NCI-H82 (cell line): ENCODE measurements around the gene ERP27.

Experiments used
- DNase-seq: peaks from one replicate; lab custom pipeline; 2025; lab: John Stamatoyannopoulos, UW

Gene ERP27

GRCh38 chr12:14938301-14938700 is at the start of gene ERP27:
TSS of gene ERP27 (minus strand) at chr12:14938537. CDS start at chr12:14938508, 29 bp downstream.
- DNase-seq, result no peak

DNA sequence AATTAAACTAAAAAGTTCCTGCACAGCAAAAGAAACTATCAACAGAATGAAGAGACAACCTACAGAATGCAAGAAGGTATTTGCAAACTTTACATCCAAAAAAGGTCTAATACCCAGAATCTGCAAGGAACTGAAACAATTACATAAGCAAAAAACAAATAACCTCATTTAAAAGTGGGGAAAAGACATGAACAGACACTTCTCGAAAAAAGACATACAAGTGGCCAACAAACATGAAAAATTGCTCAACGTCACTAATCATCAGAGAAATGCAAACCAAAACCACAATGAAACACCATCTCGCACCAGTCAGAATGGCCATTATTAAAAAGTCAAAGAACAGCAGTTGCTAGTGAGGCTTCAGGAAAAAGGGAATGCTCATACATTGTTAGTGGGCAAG is 49.7 kb upstream of the ERP27 start:
- no peak for DNase-seq

DNA sequence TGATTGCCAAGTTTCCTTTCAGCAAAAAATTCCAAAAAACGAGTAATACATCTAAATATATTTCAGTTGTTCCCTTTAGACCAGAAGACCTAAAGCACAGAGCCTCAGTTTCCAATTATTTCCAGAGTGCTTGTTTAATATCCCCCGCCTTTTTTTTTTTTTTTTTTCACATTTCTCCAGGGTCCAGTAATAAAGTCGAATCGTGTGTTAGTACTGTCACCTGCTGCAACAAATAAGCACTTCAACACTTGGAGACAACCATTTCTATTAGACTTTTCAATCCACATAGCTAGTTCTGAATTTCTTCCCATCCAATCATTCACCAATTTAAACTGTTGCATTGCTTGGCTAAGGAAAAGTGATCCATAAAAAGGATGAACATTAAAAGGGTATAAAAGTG is 48.1 kb upstream of the ERP27 start:
- no peak for DNase-seq

DNA sequence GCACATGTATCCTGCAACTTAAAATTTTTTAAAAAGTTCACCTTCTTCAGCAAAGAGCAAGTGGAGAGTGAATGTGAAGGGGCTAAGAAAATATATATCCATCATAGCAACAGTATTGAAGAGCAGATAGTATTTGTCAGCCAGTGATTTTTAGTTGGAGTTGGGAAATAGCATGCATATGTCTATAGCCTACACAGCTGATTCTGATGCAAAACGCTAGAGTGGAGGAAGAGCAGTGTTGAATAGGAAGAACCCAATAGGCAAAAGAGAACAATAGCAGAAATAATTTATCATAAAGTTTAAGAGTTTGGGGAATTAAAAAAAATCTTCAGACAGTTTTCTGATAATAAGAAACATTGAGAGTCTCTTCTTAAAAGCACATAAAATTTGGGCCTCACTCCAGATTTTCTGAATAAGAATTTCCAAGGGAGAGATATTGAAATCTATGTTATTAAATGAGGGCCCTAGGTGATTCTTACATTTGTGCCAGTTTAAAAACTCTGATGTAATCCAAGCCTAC is 46.5 kb upstream of the ERP27 start:
- no peak for DNase-seq

DNA sequence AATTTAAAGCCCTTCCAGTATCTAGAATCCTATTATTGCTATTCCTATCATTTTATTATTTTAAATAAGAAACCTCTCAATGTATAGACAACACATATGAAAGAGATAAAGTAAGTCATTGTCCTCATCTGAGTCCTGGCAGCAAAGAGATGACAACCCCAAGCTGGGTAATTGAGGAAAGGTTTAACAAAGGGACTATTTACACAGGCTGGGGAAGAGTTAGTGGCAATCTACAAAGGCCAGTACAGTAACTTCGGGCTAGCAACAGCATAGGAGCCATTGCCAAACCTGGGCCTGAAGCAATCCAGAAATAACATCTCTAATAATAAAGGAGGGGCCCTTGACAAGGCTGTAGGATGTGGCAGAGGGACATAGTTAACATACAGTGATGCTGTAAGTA is 45.7 kb upstream of the ERP27 start:
- no peak for DNase-seq

DNA sequence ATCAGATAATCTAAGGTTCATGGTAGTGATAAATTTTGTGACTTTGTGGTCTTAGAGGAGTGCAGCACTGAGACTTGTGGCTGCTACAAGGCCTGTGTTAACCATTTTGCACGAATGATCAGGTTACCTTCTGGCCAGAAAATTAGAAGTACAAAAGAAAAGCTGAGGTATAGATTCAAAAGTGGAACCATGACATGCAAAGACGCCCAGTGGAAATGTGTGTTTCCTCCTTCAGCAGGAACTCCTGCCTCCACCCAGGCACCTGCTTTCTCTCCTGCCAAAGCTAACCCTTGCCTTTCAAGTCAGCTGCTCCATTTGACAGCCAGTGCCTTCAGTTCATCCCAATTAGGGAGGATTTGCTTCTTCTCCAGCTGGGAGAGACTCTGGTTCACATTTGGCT is 44.7 kb upstream of the ERP27 start:
- peak; percentile 25 for DNase-seq

DNA sequence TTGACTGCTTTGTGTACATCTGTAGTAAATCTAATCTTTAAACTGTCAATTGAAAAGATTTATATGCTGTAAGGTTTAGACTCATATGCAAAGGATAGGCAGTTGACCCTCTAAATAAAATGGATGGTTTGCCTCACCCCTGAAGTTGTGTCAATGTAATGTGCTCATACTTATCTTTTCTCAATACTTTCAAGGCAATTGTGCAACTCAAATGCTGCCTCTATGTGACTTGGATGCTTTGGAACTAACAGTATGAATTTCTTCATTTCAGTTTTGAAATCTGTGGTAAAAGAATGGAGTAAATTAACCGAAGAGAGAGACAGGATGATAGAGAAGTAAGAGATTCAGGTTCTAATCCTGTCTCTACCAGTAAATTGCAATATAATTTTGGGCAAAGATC is 44.2 kb upstream of the ERP27 start:
- no peak for DNase-seq

- no peak for DNase-seq
These were observed 42.7 kb upstream of the ERP27 start for GRCh38 chr12:14981049-14981448.

GRCh38 chr12:14979468-14979867 is 41.1 kb upstream of the ERP27 start:
- no peak for DNase-seq

DNA sequence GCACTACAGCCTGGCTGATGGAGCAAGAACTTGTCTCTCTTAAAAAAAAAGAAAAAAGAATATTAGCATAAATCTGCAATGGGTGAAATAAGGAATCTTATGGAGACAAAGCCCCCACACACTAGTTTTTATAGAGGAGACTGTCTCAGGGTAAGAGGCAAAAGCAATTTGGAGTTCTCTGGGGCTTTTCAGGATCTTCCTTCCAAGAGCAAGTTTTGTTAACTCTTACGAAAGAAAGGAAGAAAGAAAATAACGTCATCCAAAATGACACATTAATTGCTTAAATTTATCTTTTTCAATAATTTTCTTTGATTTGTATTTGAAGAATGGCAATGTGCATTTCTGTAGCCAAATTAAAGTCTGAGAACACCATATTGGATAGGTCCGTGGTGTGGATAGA is 38.3 kb upstream of the ERP27 start:
- DNase-seq, result no peak

DNA sequence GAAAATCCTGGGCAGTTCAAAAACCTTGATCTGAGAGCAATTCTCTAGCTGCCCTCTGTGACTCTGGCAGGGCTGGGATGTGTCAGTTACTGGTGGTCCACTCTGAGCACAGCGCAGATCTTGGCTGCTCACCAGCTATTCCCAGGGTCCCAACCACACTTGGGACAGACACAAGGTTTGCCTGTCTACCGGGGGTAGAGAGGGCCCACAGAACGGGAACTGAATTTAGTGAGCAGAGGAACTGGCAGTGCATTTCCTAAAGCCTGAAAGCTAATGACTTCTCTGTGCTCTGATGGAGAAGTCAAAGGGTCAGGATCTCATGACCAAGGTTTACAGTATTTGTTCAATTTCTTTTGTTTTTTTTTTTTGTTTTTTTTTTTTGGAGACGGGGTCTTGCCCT is 37.1 kb upstream of the ERP27 start:
- no peak for DNase-seq

DNA sequence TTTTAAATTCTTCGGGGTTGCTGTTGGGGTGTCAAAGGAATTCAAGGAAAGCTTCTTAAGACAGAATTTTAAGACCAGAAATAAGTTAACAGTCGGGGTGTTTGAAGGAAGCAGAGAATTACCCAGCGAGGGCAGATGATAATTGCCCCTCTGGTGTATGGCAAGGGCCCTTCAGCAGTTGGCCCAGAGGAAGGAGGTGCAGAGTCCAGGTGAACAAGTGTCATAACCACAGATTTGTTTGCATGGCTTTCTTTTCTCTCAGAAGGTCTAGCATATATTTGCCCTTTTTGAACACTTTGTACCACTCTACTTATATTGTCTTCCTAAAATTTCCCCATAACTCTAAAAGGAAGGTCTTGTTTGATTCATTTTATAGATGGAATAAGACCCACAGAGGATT is 36.3 kb upstream of the ERP27 start:
- DNase-seq, result peak; percentile 40

- DNase-seq, result peak; percentile 89
These were observed 34.5 kb upstream of the ERP27 start, which contains the start of gene PDE6H for GRCh38 chr12:14972816-14973215. TSS of gene PDE6H (plus strand) at chr12:14973042. CDS start at chr12:14978013, 4,971 bp downstream.

DNA sequence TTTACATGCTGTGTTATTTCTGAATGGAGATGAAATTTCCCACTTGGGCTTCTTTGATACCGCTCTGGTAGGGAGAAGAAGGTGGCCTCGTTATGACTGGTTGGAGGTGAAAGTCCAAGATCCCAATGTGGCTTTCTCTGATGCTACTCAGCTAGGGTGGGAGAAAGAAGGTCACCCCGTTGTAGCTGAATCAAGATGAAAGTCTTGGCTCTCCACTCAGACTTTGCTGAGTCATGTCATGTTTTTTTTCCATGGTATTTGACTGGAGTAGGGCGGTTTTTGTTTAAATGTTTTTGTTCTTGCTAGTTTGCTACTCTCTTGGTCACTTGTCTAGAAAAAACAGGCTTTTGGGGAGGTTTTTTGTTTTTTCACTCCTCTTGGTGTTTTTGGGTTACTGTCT is 32.1 kb upstream of the ERP27 start:
- no peak for DNase-seq

- DNase-seq, result peak; percentile 73
These were observed 30.1 kb upstream of the ERP27 start for GRCh38 chr12:14968478-14968877.

DNA sequence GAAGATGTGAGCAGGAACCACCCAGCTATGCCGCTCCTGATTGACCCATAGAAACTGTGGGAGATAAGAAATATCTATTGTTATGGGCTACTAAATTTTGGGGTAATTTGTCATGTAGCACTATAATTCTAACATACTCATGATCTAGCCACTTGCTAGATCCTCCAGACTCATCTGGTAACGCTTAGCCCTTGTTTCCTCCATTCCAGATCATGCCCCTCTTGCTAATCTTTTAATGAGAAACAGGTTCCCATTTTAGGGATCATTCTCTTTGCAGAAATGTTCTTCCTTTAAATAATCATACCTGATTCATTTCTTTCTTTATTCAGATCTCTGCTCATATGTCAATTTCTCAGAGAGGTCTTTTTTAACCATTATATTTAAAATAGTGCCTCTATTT is 26.9 kb upstream of the ERP27 start:
- DNase-seq, result no peak

- DNase-seq, result no peak
These were observed 26.1 kb upstream of the ERP27 start for GRCh38 chr12:14964406-14964805.

- DNase-seq, result no peak
These were observed 25.2 kb upstream of the ERP27 start for GRCh38 chr12:14963520-14963919.

- no peak for DNase-seq
These were observed 24.5 kb upstream of the ERP27 start for GRCh38 chr12:14962797-14963196.

- no peak for DNase-seq
These were observed 23.8 kb upstream of the ERP27 start for GRCh38 chr12:14962153-14962539.

- DNase-seq, result no peak
These were observed 23.3 kb upstream of the ERP27 start, which contains the start of gene ARHGDIB for GRCh38 chr12:14961466-14962152. TSS of gene ARHGDIB (minus strand) at chr12:14961601. CDS start at chr12:14950712, 10,889 bp downstream.

DNA sequence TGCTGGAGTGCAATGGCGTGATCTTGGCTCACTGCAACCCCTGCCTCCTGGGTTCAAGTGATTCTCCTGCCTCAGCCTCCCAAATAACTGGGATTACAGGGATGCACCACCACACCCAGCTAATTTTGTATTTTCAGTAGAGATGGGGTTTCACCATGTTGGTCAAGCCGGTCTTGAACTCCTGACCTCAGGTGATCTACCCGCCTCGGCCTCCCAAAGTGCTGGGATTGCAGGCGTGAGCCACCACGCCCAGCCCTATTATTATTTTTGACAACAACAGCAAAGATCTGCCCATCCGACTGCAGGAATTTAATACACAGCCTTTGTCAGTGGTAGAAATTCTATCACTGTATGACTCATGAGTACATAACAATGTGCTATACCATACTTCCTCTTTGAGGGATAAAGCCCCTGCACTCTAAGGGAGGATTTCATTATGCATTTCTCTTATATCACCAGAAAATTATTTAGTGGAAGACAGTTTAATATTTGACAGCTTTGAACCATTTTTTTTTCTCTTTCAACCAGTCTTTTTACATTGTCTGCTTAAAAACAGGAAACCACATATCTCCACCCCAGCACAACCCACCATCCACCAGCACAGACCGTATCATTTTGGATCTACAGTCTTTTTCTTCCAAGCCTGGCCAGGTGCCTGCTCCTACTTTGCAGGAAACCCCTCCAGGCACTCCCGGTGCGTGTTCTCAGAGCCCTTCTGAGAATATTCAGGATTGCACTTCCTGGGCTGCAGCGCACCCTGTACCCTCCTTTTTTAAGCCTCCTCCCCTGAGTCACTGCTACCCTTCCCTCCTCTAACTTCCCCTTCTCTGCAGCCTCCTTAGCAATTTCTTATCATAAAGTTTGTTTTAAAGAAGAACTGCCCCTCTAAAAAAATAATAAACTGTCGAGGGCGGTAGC is 22.5 kb upstream of the ERP27 start:
- DNase-seq, result no peak

- no peak for DNase-seq
These were observed 21.7 kb upstream of the ERP27 start for GRCh38 chr12:14959916-14960496.
